Tibial artery (tissue), 4 donors: ENCODE results near the gene TMEM109.

Source experiments
- DNase-seq, 2 donors: peaks; one replicate each; pipeline ENCODE4 v3.0.0-alpha.2; 2019
- H3K27ac ChIP-seq, 2 donors: fragments of 200-600 bp; sonication (generic) in 1 of 2; 1 replicate in 1 of 2; 2 replicates in 1 of 2; pipeline ENCODE4 v1.5.1; 2018 to 2019; ENCODE audit warnings: mild to moderate bottlenecking in 1 of 2
- H3K27me3 ChIP-seq, 2 donors: fragments of 200-600 bp; sonication (generic) in 1 of 2; one replicate each; pipeline versions ENCODE4 v1.5.1 to v1.6.0; 2016 to 2019
- H3K36me3 ChIP-seq, 3 donors: fragments of 200-600 bp; sonication (generic) in 2 of 3; one replicate each; pipeline ENCODE4 v1.5.1; 2016 to 2019; ENCODE audit warnings: mild to moderate bottlenecking in 2 of 3
- H3K4me1 ChIP-seq, 4 donors: fragments of 200-600 bp; sonication (generic) in 2 of 4; 1 replicate in 3 of 4; 2 replicates in 1 of 4; pipeline ENCODE4 v1.5.1; 2016 to 2019
- H3K4me3 ChIP-seq, 2 donors: fragments of 200-600 bp; sonication (generic) in 1 of 2; 1 replicate in 1 of 2; 2 replicates in 1 of 2; pipeline ENCODE4 v1.5.1; 2018 to 2019; ENCODE audit warnings: mild to moderate bottlenecking in 2 of 2
- H3K9me3 ChIP-seq, 3 donors: fragments of 200-600 bp; sonication (generic) in 1 of 3; one replicate each; pipeline ENCODE4 v1.5.1; 2016 to 2019
- intact Hi-C: fragments of 100-400 bp; cut with DNase I; formaldehyde crosslinking; loops from one replicate; pipeline ENCODE4 v1.15.0; 2023; ENCODE audit warnings: low total_unique reads
- TF ChIP-seq, protein P1 (sequence below), 2 experiments: fragments of 200-600 bp in 1 of 2; fragments of 450-650 bp in 1 of 2; IDR thresholded peaks; one replicate each; pipeline ENCODE4 v1.5.1; 2017 to 2019; ENCODE audit warnings: antibody characterized with exemption in 2 of 2, mild to moderate bottlenecking in 1 of 2, moderate library complexity in 1 of 2

TMEM109 gene

DNA sequence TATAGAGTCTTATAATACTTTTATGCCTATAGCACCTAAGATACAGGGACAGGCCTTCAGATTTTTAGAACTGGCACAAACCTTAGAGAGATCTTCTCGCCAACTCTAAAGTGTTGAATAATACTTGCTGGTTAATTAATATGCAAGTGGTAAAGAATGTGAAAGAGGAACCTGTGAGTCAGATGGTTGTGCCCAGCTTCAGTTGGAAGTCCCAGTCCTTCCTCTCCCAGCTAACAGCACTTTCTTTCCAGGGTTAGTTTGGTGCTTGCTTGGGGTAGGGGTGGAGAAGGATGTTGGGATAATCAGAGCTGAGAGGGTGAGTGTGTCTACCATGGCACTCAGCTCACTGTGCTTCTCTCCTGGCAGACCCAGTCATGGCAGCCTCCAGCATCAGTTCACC lies 5.4 kb downstream of the TMEM109 start:
- Histone ChIP-seq H3K9me3 (no peaks in the 10 kb centered on the region), H3K36me3 (peaks cover 35 to 40% (median 38%) of the 10 kb centered on the region in 3 donors), H3K4me3 (no peak overlapping the region), H3K27ac (no peak overlapping the region), H3K4me1 (peaks cover 0 to 52% (median 27%) of the 10 kb centered on the region in 4 donors), H3K27me3 (peaks cover 0 to 22% of the 10 kb centered on the region in 2 donors)
- no peak for DNase-seq
- TF ChIP-seq, protein P1, sequence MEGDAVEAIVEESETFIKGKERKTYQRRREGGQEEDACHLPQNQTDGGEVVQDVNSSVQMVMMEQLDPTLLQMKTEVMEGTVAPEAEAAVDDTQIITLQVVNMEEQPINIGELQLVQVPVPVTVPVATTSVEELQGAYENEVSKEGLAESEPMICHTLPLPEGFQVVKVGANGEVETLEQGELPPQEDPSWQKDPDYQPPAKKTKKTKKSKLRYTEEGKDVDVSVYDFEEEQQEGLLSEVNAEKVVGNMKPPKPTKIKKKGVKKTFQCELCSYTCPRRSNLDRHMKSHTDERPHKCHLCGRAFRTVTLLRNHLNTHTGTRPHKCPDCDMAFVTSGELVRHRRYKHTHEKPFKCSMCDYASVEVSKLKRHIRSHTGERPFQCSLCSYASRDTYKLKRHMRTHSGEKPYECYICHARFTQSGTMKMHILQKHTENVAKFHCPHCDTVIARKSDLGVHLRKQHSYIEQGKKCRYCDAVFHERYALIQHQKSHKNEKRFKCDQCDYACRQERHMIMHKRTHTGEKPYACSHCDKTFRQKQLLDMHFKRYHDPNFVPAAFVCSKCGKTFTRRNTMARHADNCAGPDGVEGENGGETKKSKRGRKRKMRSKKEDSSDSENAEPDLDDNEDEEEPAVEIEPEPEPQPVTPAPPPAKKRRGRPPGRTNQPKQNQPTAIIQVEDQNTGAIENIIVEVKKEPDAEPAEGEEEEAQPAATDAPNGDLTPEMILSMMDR (IDR thresholded peaks at IDR 0.05), result no peak
- intact Hi-C loops, result no loop called here

DNA sequence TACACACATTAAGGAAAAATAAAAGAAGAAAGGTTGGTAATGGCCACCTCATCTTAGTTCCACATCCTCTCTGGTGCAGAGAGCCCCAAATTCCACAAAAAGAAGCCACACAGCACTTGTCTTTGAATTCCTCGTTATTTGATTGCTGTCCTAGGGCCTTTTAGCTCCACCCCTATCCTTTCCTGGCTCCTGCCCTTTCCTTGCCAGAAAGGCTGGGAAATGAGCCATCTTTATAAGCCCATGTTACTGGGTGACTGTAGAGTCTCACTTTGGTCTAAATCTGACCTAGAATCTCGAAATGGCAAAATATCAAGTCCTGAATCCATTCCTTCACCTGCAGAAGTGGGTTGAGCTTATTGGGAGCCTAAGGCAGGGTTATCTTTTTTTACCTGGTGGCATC lies 6.0 kb downstream of the TMEM109 start:
- DNase-seq, result no peak
- Histone ChIP-seq H3K27me3 (peaks cover 0 to 29% of the 10 kb centered on the region in 2 donors), H3K9me3 (no peaks in the 10 kb centered on the region), H3K4me3 (no peak overlapping the region), H3K4me1 (peaks cover 0 to 56% (median 33%) of the 10 kb centered on the region in 4 donors), H3K36me3 (peaks cover 35 to 40% (median 38%) of the 10 kb centered on the region in 3 donors), H3K27ac (no peak overlapping the region)
- intact Hi-C loops, result loop anchor here (10.0 kb wide), 1 partner anchor 205 kb away; no protein-coding TSS in a partner anchor
- TF ChIP-seq, protein P1 (IDR thresholded peaks at IDR 0.05), result no peak

DNA sequence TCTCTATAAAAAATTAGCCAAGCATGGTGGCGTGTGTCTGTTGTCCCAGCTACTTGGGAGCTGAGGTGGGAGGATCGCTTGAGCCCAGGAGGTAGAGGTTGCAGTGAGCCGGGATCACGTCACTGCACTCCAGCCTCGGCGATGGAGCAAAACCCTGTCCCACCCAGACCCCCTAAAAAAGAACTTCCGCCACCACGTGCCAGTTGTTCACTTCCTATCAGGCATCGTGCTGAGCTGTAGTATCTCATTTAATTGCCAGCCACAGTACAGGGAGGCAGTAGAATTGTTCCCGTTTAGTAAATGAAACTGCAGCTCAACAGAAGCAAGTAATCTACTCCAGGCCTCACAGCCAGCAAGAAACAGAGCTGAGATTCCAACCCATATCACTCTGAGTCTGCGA lies 7.3 kb downstream of the TMEM109 start:
- no peak for DNase-seq
- Histone ChIP-seq H3K27me3 (peaks cover 0 to 31% of the 10 kb centered on the region in 2 donors), H3K4me1 (peaks cover 0 to 49% (median 29%) of the 10 kb centered on the region in 4 donors), H3K9me3 (no peaks in the 10 kb centered on the region), H3K27ac (no peak overlapping the region), H3K36me3 (peaks cover 35 to 40% (median 38%) of the 10 kb centered on the region in 3 donors), H3K4me3 (no peak overlapping the region)
- TF ChIP-seq, protein P1 (IDR thresholded peaks at IDR 0.05), result no peak
- intact Hi-C loops, result loop anchor here (10.0 kb wide), 1 partner anchor 204 kb away; no protein-coding TSS in a partner anchor

DNA sequence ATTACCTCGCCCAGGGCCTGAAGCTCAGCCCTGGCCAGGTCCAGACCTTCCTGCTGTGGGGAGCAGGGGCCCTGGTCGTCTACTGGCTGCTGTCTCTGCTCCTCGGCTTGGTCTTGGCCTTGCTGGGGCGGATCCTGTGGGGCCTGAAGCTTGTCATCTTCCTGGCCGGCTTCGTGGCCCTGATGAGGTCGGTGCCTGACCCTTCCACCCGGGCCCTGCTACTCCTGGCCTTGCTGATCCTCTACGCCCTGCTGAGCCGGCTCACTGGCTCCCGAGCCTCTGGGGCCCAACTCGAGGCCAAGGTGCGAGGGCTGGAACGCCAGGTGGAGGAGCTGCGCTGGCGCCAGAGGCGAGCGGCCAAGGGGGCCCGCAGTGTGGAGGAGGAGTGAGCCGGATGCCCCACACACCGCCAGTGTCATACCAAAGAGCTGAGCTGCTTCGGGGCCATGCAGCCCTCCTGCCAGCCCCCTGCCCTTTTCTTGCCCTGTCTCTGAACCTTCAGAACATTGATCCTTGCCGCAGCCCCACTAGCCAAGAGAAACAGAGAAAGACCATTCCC lies 7.9 kb downstream of the TMEM109 start:
- peaks cover 0 to 43% (median 24%) of the 10 kb centered on the region in 4 donors for H3K4me1 ChIP-seq
- H3K9me3 ChIP-seq, result no peaks in the 10 kb centered on the region
- DNase-seq, result no peak
- intact Hi-C loops, result loop anchor here (10.0 kb wide), 1 partner anchor 203 kb away; no protein-coding TSS in a partner anchor
- H3K27me3 ChIP-seq, result peaks cover 0 to 31% of the 10 kb centered on the region in 2 donors
- H3K36me3 ChIP-seq, result peaks cover 35 to 40% (median 38%) of the 10 kb centered on the region in 3 donors
- H3K4me3 ChIP-seq, result no peak overlapping the region
- H3K27ac ChIP-seq, result no peak overlapping the region
- TF ChIP-seq, protein P1 (IDR thresholded peaks at IDR 0.05), result no peak

DNA sequence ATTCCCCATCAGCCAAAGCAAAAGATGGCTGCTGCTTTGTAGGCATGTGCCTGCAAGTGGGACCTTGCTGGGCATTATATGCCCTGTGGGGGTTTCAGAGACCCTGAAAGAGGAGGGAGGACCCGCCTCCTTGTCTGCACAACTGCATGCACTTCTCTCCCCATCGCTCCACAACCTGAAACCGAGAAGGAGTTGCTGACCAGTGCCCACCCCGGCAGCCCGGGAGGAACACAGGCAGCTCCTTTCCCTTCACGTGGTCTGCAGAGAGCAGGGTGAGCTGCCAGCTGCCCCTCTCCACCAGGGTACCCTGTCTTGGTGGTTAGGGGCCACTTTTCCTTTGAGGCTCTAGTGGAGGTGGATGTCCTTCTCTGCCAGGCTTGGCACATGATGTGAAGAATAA lies 8.9 kb downstream of the TMEM109 start:
- intact Hi-C loops, result loop anchor here (10.0 kb wide), 1 partner anchor 202 kb away; no protein-coding TSS in a partner anchor

More for the DNA sequence above, 8.9 kb downstream of the TMEM109 start:
- peaks cover 0 to 31% of the 10 kb centered on the region in 2 donors for H3K27me3 ChIP-seq
- H3K9me3 ChIP-seq, result no peaks in the 10 kb centered on the region
- TF ChIP-seq, protein P1 (IDR thresholded peaks at IDR 0.05), result no peak
- peaks cover 35 to 40% (median 38%) of the 10 kb centered on the region in 3 donors for H3K36me3 ChIP-seq
- no peak overlapping the region for H3K4me3 ChIP-seq
- no peak overlapping the region for H3K27ac ChIP-seq
- peaks cover 0 to 37% (median 21%) of the 10 kb centered on the region in 4 donors for H3K4me1 ChIP-seq
- no peak for DNase-seq
